Activated T-helper 2 cell treated with anti-CD3 and anti-CD28 coated beads, Interferon-gamma antibody, Interleukin-2, Interleukin-4, amounts not matched to agents 10 μg/mL and 5 μg/mL and 100 μg/mL, durations not matched to agents 14 hours and 24 hours and 36 hours (primary cell): ENCODE data around the gene FREM1. TPM values are rescaled to one million over a fixed set of nuclear protein-coding genes. Genes with fewer than 3 reads are reported as not detected.

Experiments used
- DNase-seq: peaks from one replicate; pipeline ENCODE4 v3.0.0; 2021; ENCODE audit warnings: low spot score
- H3K27ac Mint-ChIP-seq: one replicate; pipeline ENCODE4 v1.8.0; 2021; ENCODE audit warnings: mixed read lengths
- H3K27me3 Mint-ChIP-seq: one replicate; pipeline ENCODE4 v1.8.0; 2021; ENCODE audit warnings: low read depth, mixed read lengths
- H3K36me3 Mint-ChIP-seq: one replicate; pipeline ENCODE4 v1.8.0; 2021; ENCODE audit warnings: low read depth, mixed read lengths
- H3K4me1 Mint-ChIP-seq: one replicate; pipeline ENCODE4 v1.8.0; 2021; ENCODE audit warnings: low read depth, mixed read lengths
- H3K4me3 Mint-ChIP-seq: one replicate; pipeline ENCODE4 v1.8.0; 2021; ENCODE audit warnings: low read depth, mild to moderate bottlenecking, moderate library complexity, mixed read lengths
- H3K9me3 Mint-ChIP-seq: one replicate; pipeline ENCODE4 v1.8.0; 2021; ENCODE audit warnings: mixed read lengths
- intact Hi-C: fragments of 100-400 bp; cut with micrococcal nuclease; formaldehyde crosslinking; loops from one replicate; pipeline ENCODE4 v1.15.1; 2023
- total RNA-seq: library from RNA; stranded (reverse); gene quantifications from 2 replicates; pipeline ENCODE4 v1.2.3, GENCODE V29; 2022

Gene FREM1
- total RNA-seq, 1 donor from 2014 or later = not detected

GRCh38 chr9:14907696-14908095 is 2.5 kb downstream of the FREM1 start:
- DNase-seq = no peak
- H3K36me3 Mint-ChIP-seq = no peaks in the 10 kb centered on the region
- no peaks in the 10 kb centered on the region for H3K9me3 Mint-ChIP-seq
- no peaks in the 10 kb centered on the region for H3K4me1 Mint-ChIP-seq
- no peak overlapping the region for H3K4me3 Mint-ChIP-seq
- H3K27me3 Mint-ChIP-seq = peaks cover 2% of the 10 kb centered on the region
- intact Hi-C loops = no loop called here
- no peak overlapping the region for H3K27ac Mint-ChIP-seq

- no peaks in the 10 kb centered on the region for H3K9me3 Mint-ChIP-seq
- no peak overlapping the region for H3K27ac Mint-ChIP-seq
- intact Hi-C loops = no loop called here
- peaks cover under 1% of the 10 kb centered on the region for H3K27me3 Mint-ChIP-seq
- no peak for DNase-seq
- no peaks in the 10 kb centered on the region for H3K4me1 Mint-ChIP-seq
- no peak overlapping the region for H3K4me3 Mint-ChIP-seq
- H3K36me3 Mint-ChIP-seq = no peaks in the 10 kb centered on the region
Measured at GRCh38 chr9:14907360-14907685, 2.9 kb downstream of the FREM1 start.

GRCh38 chr9:14906644-14907359 is 3.4 kb downstream of the FREM1 start:
- intact Hi-C loops = no loop called here
- Mint-ChIP-seq H3K4me1 (no peaks in the 10 kb centered on the region), H3K27me3 (no peaks in the 10 kb centered on the region), H3K27ac (no peak overlapping the region), H3K36me3 (no peaks in the 10 kb centered on the region), H3K9me3 (no peaks in the 10 kb centered on the region), H3K4me3 (no peak overlapping the region)
- DNase-seq = no peak

- intact Hi-C loops = no loop called here
- H3K27me3 Mint-ChIP-seq = no peaks in the 10 kb centered on the region
- no peak overlapping the region for H3K4me3 Mint-ChIP-seq
- no peaks in the 10 kb centered on the region for H3K36me3 Mint-ChIP-seq
- H3K4me1 Mint-ChIP-seq = no peaks in the 10 kb centered on the region
- no peak overlapping the region for H3K27ac Mint-ChIP-seq
- H3K9me3 Mint-ChIP-seq = no peaks in the 10 kb centered on the region
- no peak for DNase-seq
Measured at GRCh38 chr9:14906000-14906399, 4.2 kb downstream of the FREM1 start.

GRCh38 chr9:14903040-14903439 is 7.2 kb downstream of the FREM1 start:
- intact Hi-C loops = no loop called here
- H3K9me3 Mint-ChIP-seq = no peaks in the 10 kb centered on the region
- no peaks in the 10 kb centered on the region for H3K27me3 Mint-ChIP-seq
- DNase-seq = no peak
- no peak overlapping the region for H3K4me3 Mint-ChIP-seq
- no peaks in the 10 kb centered on the region for H3K4me1 Mint-ChIP-seq
- no peaks in the 10 kb centered on the region for H3K36me3 Mint-ChIP-seq
- no peak overlapping the region for H3K27ac Mint-ChIP-seq

GRCh38 chr9:14902561-14902960 is 7.7 kb downstream of the FREM1 start:
- intact Hi-C loops = no loop called here

GRCh38 chr9:14899815-14900193 is 10.4 kb downstream of the FREM1 start:
- H3K9me3 Mint-ChIP-seq = no peaks in the 10 kb centered on the region
- H3K36me3 Mint-ChIP-seq = no peaks in the 10 kb centered on the region
- intact Hi-C loops = no loop called here
- H3K4me1 Mint-ChIP-seq = no peaks in the 10 kb centered on the region
- no peak overlapping the region for H3K27ac Mint-ChIP-seq
- H3K27me3 Mint-ChIP-seq = no peaks in the 10 kb centered on the region
- no peak for DNase-seq
- H3K4me3 Mint-ChIP-seq = no peak overlapping the region

More at GRCh38 chr9:14902561-14902960, 7.7 kb downstream of the FREM1 start:
- Mint-ChIP-seq H3K27me3 (no peaks in the 10 kb centered on the region), H3K9me3 (no peaks in the 10 kb centered on the region), H3K27ac (no peak overlapping the region), H3K36me3 (no peaks in the 10 kb centered on the region), H3K4me3 (no peak overlapping the region), H3K4me1 (no peaks in the 10 kb centered on the region)
- DNase-seq = no peak

- Mint-ChIP-seq H3K36me3 (no peaks in the 10 kb centered on the region), H3K27me3 (no peaks in the 10 kb centered on the region), H3K27ac (no peak overlapping the region), H3K9me3 (no peaks in the 10 kb centered on the region), H3K4me1 (no peaks in the 10 kb centered on the region), H3K4me3 (no peak overlapping the region)
- intact Hi-C loops = no loop called here
- no peak for DNase-seq
Measured at GRCh38 chr9:14899042-14899814, 11.0 kb downstream of the FREM1 start.

GRCh38 chr9:14895806-14896205 is 14.4 kb downstream of the FREM1 start:
- Mint-ChIP-seq H3K4me1 (no peaks in the 10 kb centered on the region), H3K27ac (no peak overlapping the region), H3K4me3 (no peak overlapping the region), H3K27me3 (no peaks in the 10 kb centered on the region), H3K9me3 (no peaks in the 10 kb centered on the region), H3K36me3 (no peaks in the 10 kb centered on the region)
- intact Hi-C loops = no loop called here
- no peak for DNase-seq

- Mint-ChIP-seq H3K9me3 (no peaks in the 10 kb centered on the region), H3K36me3 (no peaks in the 10 kb centered on the region), H3K4me3 (no peak overlapping the region), H3K27me3 (peaks cover 2% of the 10 kb centered on the region), H3K4me1 (no peaks in the 10 kb centered on the region), H3K27ac (no peak overlapping the region)
- no peak for DNase-seq
- intact Hi-C loops = no loop called here
Measured at GRCh38 chr9:14893280-14893679, 16.9 kb downstream of the FREM1 start.

GRCh38 chr9:14891332-14891731 is 18.9 kb downstream of the FREM1 start:
- intact Hi-C loops = no loop called here
- Mint-ChIP-seq H3K27ac (no peak overlapping the region), H3K4me3 (no peak overlapping the region), H3K27me3 (peaks cover 2% of the 10 kb centered on the region), H3K9me3 (no peaks in the 10 kb centered on the region), H3K36me3 (no peaks in the 10 kb centered on the region), H3K4me1 (no peaks in the 10 kb centered on the region)
- DNase-seq = no peak

- H3K36me3 Mint-ChIP-seq = no peaks in the 10 kb centered on the region
- H3K4me1 Mint-ChIP-seq = no peaks in the 10 kb centered on the region
- intact Hi-C loops = no loop called here
- no peak overlapping the region for H3K4me3 Mint-ChIP-seq
- H3K27me3 Mint-ChIP-seq = peaks cover 2% of the 10 kb centered on the region
- no peak for DNase-seq
- H3K27ac Mint-ChIP-seq = no peak overlapping the region
- H3K9me3 Mint-ChIP-seq = no peaks in the 10 kb centered on the region
Measured at GRCh38 chr9:14889451-14889850, 20.8 kb downstream of the FREM1 start.

- Mint-ChIP-seq H3K36me3 (no peaks in the 10 kb centered on the region), H3K4me3 (no peak overlapping the region), H3K4me1 (no peaks in the 10 kb centered on the region), H3K27me3 (peaks cover 2% of the 10 kb centered on the region), H3K27ac (no peak overlapping the region), H3K9me3 (no peaks in the 10 kb centered on the region)
- intact Hi-C loops = no loop called here
- no peak for DNase-seq
Measured at GRCh38 chr9:14888875-14889274, 21.4 kb downstream of the FREM1 start.
